NCI-H460 (cell line): ENCODE results near the gene PROB1. TPM values are rescaled to one million over a fixed set of nuclear protein-coding genes. Genes with fewer than 3 reads are reported as not detected.
"Not testable (repeated sequence)": the region's sequence is repeated elsewhere in the genome, so short reads cannot be mapped to it uniquely, and the experiment has no call there.

Experiments
- DNase-seq: peaks from one replicate; pipeline ENCODE4 v3.0.0-alpha.2; 2016; ENCODE audit warnings: low read depth; ENCODE audit errors: extremely low read depth
- total RNA-seq: library from RNA; depleted of rRNA; stranded (reverse); fragments of >200 nt; shearing (Covaris generic); gene quantifications from 2 replicates; pipeline ENCODE4 v1.2.3, GENCODE V29; 2014

The PROB1 gene
- total RNA-seq, 1 experiment from 2014 or later, result 1.5 TPM

GRCh38 chr5:139413963-139414362 is 19.1 kb upstream of the PROB1 start:
- DNase-seq, result no peak

- no peak for DNase-seq
Observed at GRCh38 chr5:139413153-139413552, 18.2 kb upstream of the PROB1 start.

DNA sequence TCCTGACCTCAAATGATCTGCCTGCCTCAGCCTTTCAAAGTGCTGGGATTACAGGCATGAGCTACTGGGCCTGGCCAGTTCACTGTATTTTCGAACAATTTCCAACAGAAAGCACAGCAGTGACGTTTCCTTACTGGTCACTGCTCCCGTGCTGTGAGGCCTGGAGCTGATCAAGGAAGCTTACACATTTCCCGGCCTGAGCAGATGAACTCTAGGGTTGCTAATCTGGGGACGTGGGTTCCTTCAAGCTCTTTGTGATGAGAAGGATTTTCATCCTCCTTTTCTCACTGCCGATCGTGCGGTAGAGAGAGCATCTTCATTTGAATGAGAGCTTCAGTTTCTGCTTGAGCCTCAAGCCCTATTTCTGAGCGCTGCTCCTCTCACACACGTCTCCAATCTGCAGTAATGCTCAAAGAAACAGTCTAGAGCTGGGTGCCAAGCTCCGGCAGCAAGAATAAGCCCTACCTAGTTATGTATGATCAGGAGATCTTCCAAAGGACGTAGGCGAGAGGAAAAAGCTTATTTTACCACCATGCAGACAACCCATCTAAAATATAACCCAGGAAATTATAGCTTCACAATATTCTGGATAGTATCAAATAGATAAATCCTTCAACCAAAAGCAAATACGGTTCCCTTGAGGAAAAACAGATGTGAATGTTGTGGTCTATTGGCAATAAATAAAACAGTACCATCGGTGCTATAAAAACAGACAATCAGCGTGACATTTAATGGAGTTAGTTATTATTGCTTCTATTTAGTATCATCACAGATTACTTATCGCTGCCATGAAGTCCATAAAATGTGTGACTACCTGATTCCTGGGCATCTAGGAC is 16.3 kb upstream of the PROB1 start:
- no peak for DNase-seq

GRCh38 chr5:139410121-139410992 is 15.5 kb upstream of the PROB1 start:
- no peak for DNase-seq

GRCh38 chr5:139409116-139409515 is 14.2 kb upstream of the PROB1 start:
- DNase-seq, result not testable (repeated sequence)

GRCh38 chr5:139408191-139408590 is 13.3 kb upstream of the PROB1 start:
- DNase-seq, result no peak

DNA sequence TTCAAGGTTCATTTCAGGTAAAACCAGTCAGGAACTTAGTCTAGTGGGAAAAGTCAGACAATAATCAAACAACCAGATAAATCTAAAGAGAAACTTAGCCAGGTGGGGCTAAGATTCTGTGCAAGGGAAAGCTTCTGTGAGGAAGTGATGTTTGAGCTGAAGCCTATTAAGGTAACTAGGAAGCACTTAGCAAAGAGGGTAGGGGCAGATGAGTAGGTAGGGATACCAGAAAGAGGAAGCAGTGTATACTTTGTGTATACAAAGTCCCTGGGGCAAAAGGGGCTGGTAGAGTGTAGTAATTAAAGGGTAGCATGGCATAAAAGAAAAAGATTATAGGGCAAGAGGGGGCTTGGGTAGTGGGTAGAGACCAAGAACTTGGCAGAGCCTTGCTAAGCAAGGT is 12.6 kb upstream of the PROB1 start:
- no peak for DNase-seq

- DNase-seq, result no peak
Observed at GRCh38 chr5:139406963-139407362, 12.1 kb upstream of the PROB1 start.

GRCh38 chr5:139404484-139404840 is 9.6 kb upstream of the PROB1 start:
- no peak for DNase-seq

- DNase-seq, result peak; percentile 96
Observed at GRCh38 chr5:139403787-139404483, 9.0 kb upstream of the PROB1 start, which contains the start of gene SPATA24. Gene SPATA24 (minus strand): TSS chr5:139404089. CDS start chr5:139404060, 29 bp downstream.

DNA sequence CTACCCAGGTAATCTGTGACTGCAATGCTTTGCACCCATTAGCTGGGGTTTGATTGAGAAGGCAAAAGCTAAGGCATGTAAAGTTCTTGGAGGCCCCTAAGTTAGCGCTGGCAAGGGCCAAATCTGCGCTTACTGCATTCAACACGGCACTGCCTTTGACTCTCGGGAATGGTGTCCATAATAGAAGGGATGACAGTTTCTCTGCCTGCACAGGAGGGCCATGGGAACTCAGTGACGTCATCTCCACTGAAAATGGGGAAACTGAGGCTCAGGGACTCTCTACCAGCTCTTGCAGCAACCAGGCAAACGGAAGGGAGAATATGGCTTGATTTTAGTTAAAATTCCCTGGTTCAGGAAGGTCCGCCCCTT is 8.5 kb upstream of the PROB1 start:
- no peak for DNase-seq

- DNase-seq, result peak; percentile 24
Observed at GRCh38 chr5:139402561-139403158, 7.8 kb upstream of the PROB1 start.

- DNase-seq, result no peak
Observed at GRCh38 chr5:139401546-139401945, 6.6 kb upstream of the PROB1 start.

DNA sequence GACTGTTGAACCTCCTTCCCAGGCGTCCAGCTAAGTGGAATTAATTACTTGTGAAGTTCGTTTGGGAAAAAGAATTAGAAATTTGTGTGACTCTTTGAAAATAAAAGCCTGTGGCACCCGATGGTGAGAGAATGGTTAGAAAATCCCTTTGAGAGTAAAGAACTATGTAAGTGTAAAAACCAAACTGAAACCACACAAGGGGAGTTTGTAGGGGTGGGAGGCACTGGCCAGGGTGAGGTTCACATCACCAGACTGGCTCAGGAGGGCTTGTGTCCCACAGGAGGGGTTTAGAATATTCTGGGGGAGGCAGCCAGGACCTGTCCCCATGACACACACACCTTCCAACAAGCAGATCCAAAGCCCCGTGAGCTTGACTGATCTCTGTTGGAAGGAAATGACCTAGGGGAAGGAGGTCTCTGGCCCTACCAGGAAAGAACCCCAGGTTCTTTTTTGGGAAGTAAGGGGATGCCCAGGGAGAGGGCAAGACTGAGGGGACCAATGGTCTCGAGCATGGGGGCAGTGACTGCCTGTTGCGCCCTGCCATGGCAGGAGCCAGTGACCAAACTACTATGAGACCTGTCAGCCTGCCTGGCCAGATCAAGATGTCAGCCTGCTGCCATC is 4.7 kb upstream of the PROB1 start:
- no peak for DNase-seq

DNA sequence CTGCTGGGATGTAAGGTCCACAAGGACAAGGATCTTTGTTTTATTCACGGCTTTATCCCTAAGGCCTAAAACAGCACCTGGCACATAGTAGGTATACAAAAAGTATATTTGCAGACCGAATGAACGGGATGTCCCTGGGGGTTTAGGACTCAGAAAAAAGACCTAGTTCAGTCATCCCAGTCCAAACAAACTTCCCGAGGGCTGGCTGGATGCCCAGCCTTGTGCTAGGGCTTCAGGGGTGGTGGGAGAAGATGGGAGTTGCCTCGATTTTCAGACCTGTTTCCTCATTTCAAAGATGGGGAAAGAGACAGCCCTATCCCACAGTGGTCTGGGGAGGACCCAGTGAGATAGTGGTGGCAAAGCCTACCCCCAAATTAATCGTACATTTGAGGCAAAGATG is 3.0 kb upstream of the PROB1 start:
- DNase-seq, result no peak

- no peak for DNase-seq
Observed at GRCh38 chr5:139396691-139397090, 1.8 kb upstream of the PROB1 start.

GRCh38 chr5:139395844-139396640 is 1.1 kb upstream of the PROB1 start:
- DNase-seq, result no peak

DNA sequence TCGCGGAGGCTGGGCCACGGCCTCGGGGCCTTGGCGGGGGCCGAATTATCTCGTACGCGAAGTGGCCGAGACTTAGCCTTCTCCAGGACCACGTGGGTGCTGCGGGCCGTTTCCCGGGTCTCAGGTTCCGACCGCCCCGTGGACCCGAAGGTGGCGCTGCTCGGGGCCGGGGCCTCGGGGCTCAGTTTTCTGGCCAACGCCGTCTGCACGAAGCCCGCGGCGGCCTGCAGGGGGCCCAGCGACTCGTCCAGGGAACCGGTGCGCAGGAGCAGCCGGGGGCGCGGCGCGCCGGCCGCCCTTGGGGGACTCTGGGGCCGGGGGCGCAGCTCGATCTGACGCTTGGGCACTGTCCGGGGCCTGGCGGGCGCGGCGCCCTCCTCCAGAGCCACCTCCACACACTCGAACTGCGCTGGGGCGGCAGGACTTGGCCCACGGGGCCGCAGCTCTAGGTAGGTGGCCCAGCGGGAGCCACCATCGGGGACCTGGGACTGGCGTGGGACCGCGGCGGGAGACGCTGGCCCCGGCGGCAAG is 716 bp downstream of the PROB1 start:
- no peak for DNase-seq

DNA sequence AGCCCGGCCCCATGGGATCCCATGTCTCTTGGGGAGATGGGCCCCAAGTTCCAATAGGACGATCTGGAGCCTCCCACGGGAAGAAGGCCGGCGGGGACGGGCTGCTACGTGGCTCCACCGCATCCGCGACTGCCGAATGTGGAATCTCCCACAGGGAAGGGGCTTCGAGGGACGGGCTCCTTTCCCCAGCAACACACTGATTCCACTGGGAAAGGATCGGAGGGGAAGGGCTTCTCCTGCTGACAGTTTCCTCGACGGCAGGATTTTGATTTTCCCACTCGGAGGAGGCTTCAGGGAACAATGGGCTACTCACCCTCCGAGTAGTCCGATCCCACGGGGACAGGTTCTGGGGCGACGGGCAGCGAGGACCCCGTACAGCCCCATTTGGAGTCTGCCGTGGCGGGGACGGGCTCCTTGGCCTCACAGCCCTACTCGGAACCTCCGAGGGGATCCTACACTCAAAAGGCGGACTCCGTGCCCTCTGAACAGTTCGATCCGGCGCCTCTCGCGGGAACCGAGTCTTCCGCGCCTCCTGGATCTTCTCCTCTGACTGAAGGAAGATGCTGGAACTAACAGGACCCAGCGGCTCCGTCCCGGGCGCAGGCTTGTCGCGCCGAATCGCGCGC is 1.3 kb downstream of the PROB1 start:
- DNase-seq, result no peak
